Stimulated activated naive B cell treated with anti-CD40 and anti-IgM and Interleukin-4, amounts not matched to agents 10 μg/mL and 1 μg/mL and 100 μg/mL, for 72 hours (primary cell): ENCODE measurements around the gene SYNJ2.

Experiments used
- ATAC-seq, 2 donors: fragments of 150-1000 bp; cut with Tn5 transposase; replicated peaks; 2 replicates each; pipeline ENCODE4 v1.10.0; 2021; ENCODE audit warnings: moderate library complexity in 1 of 2
- DNase-seq: peaks from one replicate; pipeline ENCODE4 v3.0.0; 2021
- H3K27ac Mint-ChIP-seq: one replicate; pipeline ENCODE4 v1.8.0; 2022; ENCODE audit warnings: mild to moderate bottlenecking, mixed read lengths
- H3K27me3 Mint-ChIP-seq, 2 donors: one replicate each; pipeline ENCODE4 v1.8.0; 2022; ENCODE audit warnings: mixed read lengths in 2 of 2
- H3K36me3 Mint-ChIP-seq, 2 donors: one replicate each; pipeline ENCODE4 v1.8.0; 2022; ENCODE audit warnings: mixed read lengths in 2 of 2, mild to moderate bottlenecking in 1 of 2
- H3K4me1 Mint-ChIP-seq, 2 donors: one replicate each; pipeline ENCODE4 v1.8.0; 2022; ENCODE audit warnings: mixed read lengths in 2 of 2, mild to moderate bottlenecking in 1 of 2
- H3K4me3 Mint-ChIP-seq, 2 donors: one replicate each; pipeline ENCODE4 v1.8.0; 2022; ENCODE audit warnings: mild to moderate bottlenecking in 2 of 2, mixed read lengths in 2 of 2, moderate library complexity in 1 of 2
- H3K9me3 Mint-ChIP-seq, 2 donors: one replicate each; pipeline ENCODE4 v1.8.0; 2022; ENCODE audit warnings: mixed read lengths in 2 of 2, mild to moderate bottlenecking in 1 of 2

Gene SYNJ2

DNA sequence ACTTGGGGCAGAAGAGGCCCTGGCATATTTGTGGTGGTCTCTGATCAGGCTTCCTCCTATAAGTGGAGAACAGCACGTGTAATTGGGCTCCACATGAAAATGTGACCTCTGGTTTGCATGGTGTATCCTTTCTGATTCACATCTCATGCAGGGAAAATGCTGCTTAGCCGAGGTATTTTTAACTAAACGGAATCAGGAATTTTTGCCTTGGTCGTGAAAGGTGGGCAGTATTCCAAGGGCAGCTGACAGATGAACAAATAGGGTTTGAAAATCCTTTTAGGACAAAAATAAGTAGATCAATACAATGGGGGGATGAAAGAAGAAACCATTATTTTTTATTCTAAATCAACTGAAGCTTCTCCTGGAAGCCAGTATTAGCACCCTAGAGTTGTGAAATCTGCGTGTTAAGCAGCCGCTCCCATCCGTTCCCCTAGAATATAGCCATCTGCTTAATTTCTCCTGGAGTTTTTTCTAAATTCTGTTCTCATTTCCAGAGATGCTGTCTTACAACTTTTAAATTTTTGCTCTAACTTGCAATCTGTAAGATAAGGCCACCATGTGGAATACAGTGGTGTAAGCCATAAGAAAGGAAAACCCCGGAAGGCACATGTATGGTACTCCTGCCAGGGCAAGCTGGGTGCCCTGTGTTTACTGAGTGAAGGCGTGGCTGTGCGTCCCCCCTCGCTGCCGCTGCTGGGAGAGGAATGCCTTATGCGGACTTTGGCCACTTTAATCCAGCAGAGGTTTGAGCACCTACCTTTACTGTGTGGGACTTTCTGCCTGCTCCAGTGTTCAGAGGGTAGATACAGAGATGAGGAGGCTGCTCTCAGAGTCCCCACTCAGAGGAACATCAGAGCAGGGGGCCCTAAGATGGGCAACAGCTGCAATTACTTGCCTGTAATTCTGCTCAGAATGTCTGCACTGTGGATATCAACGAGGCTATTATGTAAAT, 52.4 kb downstream of the SYNJ2 start:
- no peak for ATAC-seq
- no peak for DNase-seq
- H3K4me3 Mint-ChIP-seq, result no peak overlapping the region
- no peak overlapping the region for H3K27ac Mint-ChIP-seq
- no peaks in the 10 kb centered on the region for H3K27me3 Mint-ChIP-seq
- H3K4me1 Mint-ChIP-seq, result peaks cover 29 to 42% of the 10 kb centered on the region in 2 donors
- H3K9me3 Mint-ChIP-seq, result peaks cover 4 to 5% of the 10 kb centered on the region in 2 donors
- peaks cover 56 to 84% of the 10 kb centered on the region in 2 donors for H3K36me3 Mint-ChIP-seq

DNA sequence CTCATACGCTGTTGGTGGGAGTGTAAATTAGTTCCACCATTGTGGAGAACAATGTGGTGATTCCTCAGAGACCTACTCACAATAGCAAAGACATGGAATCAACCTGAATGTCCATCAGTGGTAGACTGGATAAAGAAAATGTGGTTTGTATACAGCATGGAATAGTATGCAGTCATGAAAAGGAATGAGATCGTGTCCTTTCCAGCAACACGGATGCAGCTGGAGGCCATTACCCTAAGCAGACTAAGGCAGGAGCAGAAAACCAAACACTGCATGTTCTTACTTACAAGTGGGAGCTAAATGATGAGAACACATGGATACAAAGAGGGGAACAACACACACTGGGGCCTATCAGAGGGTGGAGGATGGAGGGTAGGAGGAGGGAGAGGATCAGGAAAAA, 54.6 kb downstream of the SYNJ2 start:
- Mint-ChIP-seq H3K27ac (no peak overlapping the region), H3K36me3 (peaks cover 68 to 87% of the 10 kb centered on the region in 2 donors), H3K9me3 (peaks cover 4 to 5% of the 10 kb centered on the region in 2 donors), H3K27me3 (no peaks in the 10 kb centered on the region), H3K4me3 (peak overlapping the region in 1 of 2 donors; percentile 29), H3K4me1 (peaks cover 36 to 48% of the 10 kb centered on the region in 2 donors)
- DNase-seq, result no peak
- no peak for ATAC-seq

DNA sequence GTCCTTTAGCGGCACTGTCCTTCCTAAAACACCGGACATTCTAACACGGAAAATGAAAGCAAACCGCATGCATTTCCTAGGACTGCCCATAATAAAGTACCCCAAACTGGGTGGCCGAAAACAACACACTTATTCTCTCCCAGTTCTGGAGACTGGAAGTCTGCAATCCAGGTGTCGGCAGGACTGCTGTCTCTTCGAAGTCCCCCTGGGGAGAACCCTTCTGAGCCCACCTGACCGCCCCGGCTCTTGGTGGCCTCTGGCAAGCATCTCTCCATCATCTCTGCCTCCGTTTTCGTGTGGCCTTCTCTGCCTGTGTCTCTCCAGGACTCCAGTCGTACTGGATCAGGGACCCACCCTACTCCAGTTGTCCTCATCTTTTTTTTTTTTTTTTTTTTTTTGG, 55.4 kb downstream of the SYNJ2 start:
- Mint-ChIP-seq H3K36me3 (peaks cover 67 to 83% of the 10 kb centered on the region in 2 donors), H3K27me3 (no peaks in the 10 kb centered on the region), H3K9me3 (peaks cover 4 to 5% of the 10 kb centered on the region in 2 donors), H3K4me1 (peaks cover 31 to 43% of the 10 kb centered on the region in 2 donors), H3K4me3 (no peak overlapping the region), H3K27ac (no peak overlapping the region)
- ATAC-seq (no peak), DNase-seq (no peak)

DNA sequence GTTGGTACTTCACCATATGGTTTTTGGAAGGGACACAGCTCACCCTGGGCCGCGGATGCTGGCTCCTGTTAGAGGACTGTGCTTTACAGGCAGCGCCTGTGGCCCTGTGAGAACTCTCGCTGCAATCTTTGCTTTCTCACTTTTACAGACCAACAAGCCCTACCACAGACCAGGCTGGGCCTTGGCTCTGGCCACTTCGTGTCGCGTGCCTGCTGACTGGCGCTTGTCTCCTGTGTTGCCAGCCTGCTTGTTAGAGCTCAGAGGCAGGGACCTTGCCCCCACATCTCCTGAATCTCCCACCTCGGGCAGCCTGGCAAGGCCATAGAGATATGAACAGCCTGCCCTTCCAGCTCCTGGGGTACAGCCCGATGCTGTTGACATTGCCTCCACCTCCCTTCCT, 56.1 kb downstream of the SYNJ2 start:
- Mint-ChIP-seq H3K4me3 (no peak overlapping the region), H3K4me1 (peaks cover 31 to 41% of the 10 kb centered on the region in 2 donors), H3K27ac (no peak overlapping the region), H3K9me3 (peaks cover 4 to 5% of the 10 kb centered on the region in 2 donors), H3K27me3 (no peaks in the 10 kb centered on the region), H3K36me3 (peaks cover 67 to 88% of the 10 kb centered on the region in 2 donors)
- no peak for DNase-seq
- no peak for ATAC-seq

DNA sequence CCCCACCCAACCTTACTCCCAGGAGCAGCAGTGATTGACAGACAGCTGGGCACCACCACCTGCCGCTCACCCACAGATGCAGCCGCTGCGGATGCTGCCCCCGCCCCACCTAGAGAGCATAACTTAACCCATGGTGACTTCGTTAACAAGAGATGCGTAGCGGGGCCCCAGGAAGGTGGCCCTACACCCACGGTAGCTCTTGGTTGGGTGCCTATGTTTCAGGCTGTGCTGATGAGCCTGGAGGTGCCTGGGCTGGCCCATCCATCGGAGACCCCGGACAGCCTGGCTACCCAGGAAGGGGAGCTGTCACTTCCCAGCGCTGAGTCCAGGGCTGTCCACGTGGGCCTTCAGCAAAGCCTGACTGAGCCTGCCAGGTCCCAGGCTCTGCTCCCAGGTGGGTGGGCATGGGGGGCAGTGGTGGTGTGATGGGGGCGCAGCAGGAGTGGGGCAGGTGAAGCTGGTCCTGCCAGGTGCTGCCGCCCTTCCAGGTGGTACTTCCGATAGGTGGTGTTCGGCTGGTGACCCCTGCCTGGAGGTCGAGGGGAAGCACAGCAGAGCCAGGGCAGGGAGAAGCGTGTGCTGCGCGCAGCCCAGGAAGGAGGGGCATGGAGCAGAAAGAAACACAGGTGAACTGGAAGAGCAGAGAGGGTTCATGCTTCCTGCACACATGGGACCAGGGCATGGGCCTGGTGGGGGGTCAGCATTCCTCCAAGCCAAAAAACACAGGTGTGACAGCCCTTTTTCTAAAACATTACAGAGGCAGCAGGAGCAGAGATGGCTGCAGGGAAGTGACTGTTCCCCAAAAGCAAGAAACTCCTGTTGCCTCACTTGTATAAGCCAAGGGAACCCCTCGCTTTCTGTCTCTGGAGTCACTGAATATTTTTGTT, 56.9 kb downstream of the SYNJ2 start:
- peaks cover 66 to 87% of the 10 kb centered on the region in 2 donors for H3K36me3 Mint-ChIP-seq

DNA sequence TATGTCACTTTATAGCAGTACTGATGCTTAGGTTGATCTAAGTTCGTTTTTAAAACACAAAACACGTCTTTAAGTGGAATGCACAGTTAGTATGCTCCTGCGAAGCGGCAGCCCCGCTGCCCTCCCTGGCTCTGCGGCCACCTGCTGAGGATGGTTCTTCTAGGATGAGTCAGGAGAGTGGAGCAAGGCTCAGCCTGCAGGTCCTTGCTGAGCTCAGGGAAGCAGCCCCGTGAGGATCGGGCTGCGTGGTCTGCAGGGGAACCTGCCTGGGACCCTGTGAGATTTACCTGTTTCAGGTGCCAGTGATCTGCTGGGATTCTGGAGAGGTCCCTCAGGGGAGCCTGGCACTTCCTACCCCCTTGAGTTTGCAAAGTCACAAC, 57.5 kb downstream of the SYNJ2 start:
- Mint-ChIP-seq H3K36me3 (peaks cover 66 to 88% of the 10 kb centered on the region in 2 donors), H3K4me3 (no peak overlapping the region), H3K27ac (peak overlapping the region; percentile 37)

More for the DNA sequence above, 56.9 kb downstream of the SYNJ2 start:
- ATAC-seq (no peak), DNase-seq (no peak)
- Mint-ChIP-seq H3K27me3 (no peaks in the 10 kb centered on the region), H3K4me1 (peaks cover 29 to 41% of the 10 kb centered on the region in 2 donors), H3K27ac (no peak overlapping the region), H3K4me3 (no peak overlapping the region), H3K9me3 (peaks cover 4 to 5% of the 10 kb centered on the region in 2 donors)

DNA sequence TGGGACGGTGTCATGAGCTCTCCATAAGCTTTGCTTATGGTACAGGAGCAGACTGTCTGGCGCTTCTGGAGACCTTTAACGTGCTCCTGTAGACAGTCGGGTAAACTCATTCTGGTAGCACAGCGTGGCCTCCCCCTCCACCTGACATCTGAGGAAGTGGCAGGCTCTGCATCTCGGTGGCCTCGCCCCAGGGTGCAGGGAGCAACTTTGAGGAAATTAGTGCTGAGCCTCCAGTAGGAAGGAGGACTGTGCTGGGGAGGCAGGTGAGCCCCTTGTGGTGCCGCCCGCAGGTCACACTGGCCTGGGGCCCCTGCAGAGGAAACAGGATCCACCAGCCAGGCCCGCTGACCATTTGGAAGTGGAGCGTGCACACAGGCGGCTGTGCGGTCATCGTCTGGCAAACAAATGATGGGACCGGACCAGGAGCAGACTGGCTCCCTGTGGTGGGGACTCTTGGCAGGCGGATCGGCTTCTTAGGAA, 57.9 kb downstream of the SYNJ2 start:
- Mint-ChIP-seq H3K36me3 (peaks cover 63 to 88% of the 10 kb centered on the region in 2 donors), H3K4me3 (peak overlapping the region in 1 of 2 donors; percentile 30), H3K9me3 (peaks cover 4 to 5% of the 10 kb centered on the region in 2 donors), H3K27me3 (no peaks in the 10 kb centered on the region), H3K27ac (no peak overlapping the region), H3K4me1 (peaks cover 29 to 41% of the 10 kb centered on the region in 2 donors)
- DNase-seq (no peak), ATAC-seq (peak; percentile 81 to 83)

More for the DNA sequence above, 57.5 kb downstream of the SYNJ2 start:
- ATAC-seq (peak in 1 of 2 donors; percentile 4), DNase-seq (no peak)
- Mint-ChIP-seq H3K4me1 (peaks cover 29 to 41% of the 10 kb centered on the region in 2 donors), H3K27me3 (no peaks in the 10 kb centered on the region), H3K9me3 (peaks cover 4 to 5% of the 10 kb centered on the region in 2 donors)

DNA sequence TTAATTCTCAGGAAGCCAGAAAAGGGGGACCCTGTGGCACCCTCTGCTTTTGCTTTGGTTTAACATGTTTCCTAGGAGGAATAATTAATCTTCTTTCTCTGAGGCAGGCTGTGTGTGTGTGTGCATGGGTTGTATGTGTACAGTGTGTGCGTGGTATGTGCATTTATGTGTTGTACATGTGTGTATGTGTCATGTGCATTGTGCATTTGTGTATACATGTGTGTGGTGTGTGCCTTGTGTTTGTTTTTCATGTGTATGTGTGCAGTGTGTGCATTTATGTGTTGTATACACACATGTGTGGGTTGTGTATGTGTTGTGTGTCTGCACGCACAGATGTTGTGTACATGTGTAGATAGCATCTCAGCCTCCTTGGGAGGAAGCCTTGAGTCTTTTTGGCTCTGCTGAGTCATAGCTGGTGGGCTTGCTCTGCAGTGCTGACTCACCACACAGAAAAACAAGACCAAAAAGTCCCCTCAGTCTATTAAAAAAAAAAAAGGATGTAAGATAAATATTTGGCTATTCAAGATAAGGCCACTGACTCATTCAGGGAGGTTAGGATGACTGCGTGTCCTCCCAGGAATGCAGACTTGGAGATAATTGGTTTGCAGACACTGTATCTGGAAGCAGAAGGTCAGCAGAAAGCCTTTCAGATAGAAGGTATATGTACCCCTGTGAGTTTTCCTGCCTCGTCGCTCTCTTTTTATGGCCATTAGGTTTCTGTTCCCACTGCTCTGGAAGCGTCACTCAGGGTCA, 58.6 kb downstream of the SYNJ2 start:
- Mint-ChIP-seq H3K9me3 (peaks cover 4 to 5% of the 10 kb centered on the region in 2 donors), H3K36me3 (peaks cover 57 to 88% of the 10 kb centered on the region in 2 donors), H3K4me3 (peak overlapping the region; percentile 33 to 66), H3K27ac (peak overlapping the region; percentile 81), H3K4me1 (peaks cover 29 to 41% of the 10 kb centered on the region in 2 donors), H3K27me3 (no peaks in the 10 kb centered on the region)
- ATAC-seq, result peak; percentile 61 to 71
- no peak for DNase-seq

DNA sequence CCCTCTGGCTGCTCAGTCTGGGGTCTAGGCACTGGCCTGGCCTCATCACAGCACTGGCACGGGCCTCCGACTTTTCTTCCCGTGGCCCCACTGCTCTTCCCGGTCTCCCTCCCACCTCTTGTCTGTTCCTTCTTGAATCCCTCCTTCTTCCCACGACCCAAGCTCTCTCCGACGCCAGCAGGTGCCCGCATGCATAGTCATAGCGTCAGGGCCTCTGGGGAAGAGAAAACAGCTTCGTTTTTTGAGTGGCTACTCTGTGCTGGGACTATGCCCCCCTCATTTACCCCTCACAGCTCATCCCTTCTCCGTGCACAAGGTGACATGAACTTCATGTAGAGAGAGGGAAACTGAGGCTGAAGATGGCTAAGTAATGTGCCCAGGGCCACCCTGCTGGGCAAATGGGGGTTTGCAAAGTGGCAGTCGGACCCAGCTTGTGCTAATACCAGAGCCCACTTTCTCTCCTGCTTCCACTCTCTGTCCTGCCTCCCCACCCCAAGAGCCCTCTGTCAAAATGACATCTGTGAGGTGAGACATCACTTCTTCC, 59.2 kb downstream of the SYNJ2 start:
- no peak for ATAC-seq

DNA sequence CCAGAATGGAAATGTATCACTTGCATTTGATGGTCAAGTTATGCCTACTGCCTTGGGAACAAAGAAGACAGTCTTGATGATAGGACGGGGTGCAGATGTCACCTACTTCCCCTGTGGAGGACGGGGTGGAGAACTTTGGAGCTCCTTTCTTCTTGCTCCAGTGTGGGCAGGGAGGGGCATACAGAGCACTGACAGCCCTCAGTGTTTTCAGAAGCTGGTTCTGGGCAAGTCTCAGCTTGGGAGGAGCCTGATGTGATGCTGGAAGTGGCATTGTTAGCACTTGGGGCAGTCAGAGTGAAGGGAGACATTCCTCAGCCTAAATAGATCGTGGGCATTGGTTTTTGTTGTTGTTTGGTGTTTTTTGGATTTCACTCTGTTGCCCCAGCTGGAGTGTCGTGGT, 59.7 kb downstream of the SYNJ2 start:
- peaks cover 0 to under 1% of the 10 kb centered on the region in 2 donors for H3K9me3 Mint-ChIP-seq
- peaks cover 24 to 34% of the 10 kb centered on the region in 2 donors for H3K4me1 Mint-ChIP-seq
- DNase-seq (no peak), ATAC-seq (no peak)
- peaks cover 57 to 88% of the 10 kb centered on the region in 2 donors for H3K36me3 Mint-ChIP-seq
- no peaks in the 10 kb centered on the region for H3K27me3 Mint-ChIP-seq
- no peak overlapping the region for H3K4me3 Mint-ChIP-seq
- H3K27ac Mint-ChIP-seq, result no peak overlapping the region

More for the DNA sequence above, 59.2 kb downstream of the SYNJ2 start:
- H3K4me1 Mint-ChIP-seq, result peaks cover 29 to 39% of the 10 kb centered on the region in 2 donors
- no peaks in the 10 kb centered on the region for H3K27me3 Mint-ChIP-seq
- H3K27ac Mint-ChIP-seq, result no peak overlapping the region
- H3K4me3 Mint-ChIP-seq, result peak overlapping the region in 1 of 2 donors; percentile 4
- no peak for DNase-seq
- peaks cover 57 to 88% of the 10 kb centered on the region in 2 donors for H3K36me3 Mint-ChIP-seq
- H3K9me3 Mint-ChIP-seq, result peaks cover 4 to 5% of the 10 kb centered on the region in 2 donors

DNA sequence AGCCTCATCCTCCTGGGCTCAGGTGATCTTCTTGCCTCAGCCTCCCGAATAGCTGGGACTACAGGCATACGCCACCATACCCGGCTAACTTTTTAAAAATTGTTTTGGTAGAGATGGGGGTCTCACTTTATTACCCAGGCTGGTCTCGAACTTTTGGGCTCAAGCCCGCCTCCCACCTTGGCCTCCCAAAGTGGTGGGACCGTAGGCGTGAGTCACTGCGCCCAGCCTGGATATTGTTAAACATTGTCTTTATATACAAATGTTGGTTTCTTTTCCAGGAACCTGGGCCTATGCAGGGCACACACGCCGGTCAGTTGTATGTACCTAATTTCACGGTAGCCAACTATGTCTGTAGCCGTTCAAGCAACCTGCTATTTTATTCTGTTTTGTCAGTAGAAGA, 60.1 kb downstream of the SYNJ2 start:
- DNase-seq, result no peak
- Mint-ChIP-seq H3K27ac (no peak overlapping the region), H3K9me3 (no peaks in the 10 kb centered on the region), H3K27me3 (no peaks in the 10 kb centered on the region), H3K4me1 (peaks cover 23 to 33% of the 10 kb centered on the region in 2 donors), H3K36me3 (peaks cover 60 to 90% of the 10 kb centered on the region in 2 donors), H3K4me3 (no peak overlapping the region)
- no peak for ATAC-seq

DNA sequence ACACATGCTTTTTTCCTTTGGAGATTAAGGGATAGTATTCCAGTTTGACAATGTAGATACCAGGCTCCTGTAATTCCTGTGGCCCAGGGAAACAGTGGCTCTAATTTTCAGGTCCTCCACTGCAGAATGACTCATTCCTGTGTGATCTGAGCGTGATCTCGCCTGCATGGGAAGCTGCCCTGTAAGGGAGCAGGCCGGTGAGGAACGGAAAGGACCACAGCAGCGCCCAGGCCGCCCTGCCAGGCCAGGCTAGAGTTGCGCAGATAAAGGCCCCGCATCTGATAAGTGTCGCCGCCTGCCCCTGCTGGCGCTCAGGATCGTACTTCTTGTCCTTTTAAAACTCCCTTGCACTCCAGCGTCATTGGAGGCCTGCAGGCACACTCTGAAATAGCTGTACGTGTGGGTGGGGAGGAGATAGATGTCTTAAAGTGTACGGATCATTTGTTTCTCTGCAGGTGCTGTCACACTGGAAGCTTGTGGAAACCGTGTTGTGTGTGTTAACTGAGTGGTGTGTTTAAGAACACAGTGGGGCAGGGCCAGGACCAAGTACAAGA, 60.7 kb downstream of the SYNJ2 start:
- H3K4me3 Mint-ChIP-seq, result no peak overlapping the region
- DNase-seq (no peak), ATAC-seq (no peak)
- no peaks in the 10 kb centered on the region for H3K9me3 Mint-ChIP-seq
- peaks cover 23 to 38% of the 10 kb centered on the region in 2 donors for H3K4me1 Mint-ChIP-seq
- no peaks in the 10 kb centered on the region for H3K27me3 Mint-ChIP-seq
- no peak overlapping the region for H3K27ac Mint-ChIP-seq
- peaks cover 65 to 90% of the 10 kb centered on the region in 2 donors for H3K36me3 Mint-ChIP-seq

DNA sequence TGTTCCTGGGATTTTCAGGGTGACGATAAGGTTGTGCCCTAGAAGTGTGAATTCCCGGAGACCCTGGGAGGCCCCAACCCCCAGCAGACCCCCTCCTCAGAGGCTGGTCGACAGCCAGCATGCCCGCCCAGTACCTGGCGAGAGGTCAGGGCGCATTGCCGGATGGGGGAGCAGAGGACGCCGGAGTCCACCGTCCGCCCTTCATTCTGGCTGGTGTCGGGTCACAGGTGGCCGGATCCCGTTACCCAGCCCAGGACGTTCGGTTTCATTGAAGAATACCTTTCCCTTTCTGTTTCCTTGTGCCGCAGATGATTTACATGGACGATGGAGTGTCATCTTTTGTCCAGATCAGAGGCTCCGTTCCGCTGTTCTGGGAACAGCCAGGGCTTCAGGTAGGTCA, 61.3 kb downstream of the SYNJ2 start:
- peaks cover 66 to 88% of the 10 kb centered on the region in 2 donors for H3K36me3 Mint-ChIP-seq
- H3K4me1 Mint-ChIP-seq, result peaks cover 23 to 38% of the 10 kb centered on the region in 2 donors
- ATAC-seq, result no peak

More for the DNA sequence above, 61.3 kb downstream of the SYNJ2 start:
- Mint-ChIP-seq H3K9me3 (no peaks in the 10 kb centered on the region), H3K4me3 (no peak overlapping the region), H3K27ac (no peak overlapping the region), H3K27me3 (no peaks in the 10 kb centered on the region)
- DNase-seq, result no peak
